Mesenchymal stem cell (in vitro differentiated cells and primary cell): ENCODE data around the gene FHIT.

Experiments
- DNase-seq: peaks from one replicate; pipeline ENCODE4 v3.0.0-alpha.2; 2013
- H2AFZ ChIP-seq: one replicate; pipeline ENCODE4 v1.6.1; 2013; ENCODE audit warnings: low read depth, mild to moderate bottlenecking, control low read depth, inconsistent platforms, low read length, moderate library complexity
- H2AK5ac ChIP-seq: 2 replicates; pipeline ENCODE4 v1.6.1; 2013; ENCODE audit warnings: low read length, moderate library complexity, mild to moderate bottlenecking, inconsistent platforms; ENCODE audit not compliant: severe bottlenecking
- H2BK120ac ChIP-seq: one replicate; pipeline ENCODE4 v1.6.1; 2013; ENCODE audit warnings: low read depth, mild to moderate bottlenecking, inconsistent platforms, low read length, moderate library complexity
- H2BK12ac ChIP-seq, 2 experiments: one replicate each; pipeline ENCODE4 v1.6.1; 2013; ENCODE audit warnings: inconsistent platforms in 2 of 2, low read length in 2 of 2, mild to moderate bottlenecking in 2 of 2, moderate library complexity in 2 of 2, control low read depth in 1 of 2
- H2BK15ac ChIP-seq: one replicate; pipeline ENCODE4 v1.6.1; 2013; ENCODE audit warnings: mild to moderate bottlenecking, low read depth, inconsistent platforms; ENCODE audit not compliant: poor library complexity, severe bottlenecking
- H2BK5ac ChIP-seq: 2 replicates; pipeline ENCODE4 v1.6.1; 2013; ENCODE audit warnings: low read depth, mild to moderate bottlenecking, low read length, control low read depth, inconsistent platforms; ENCODE audit not compliant: poor library complexity, severe bottlenecking
- H3K14ac ChIP-seq, 2 experiments: one replicate each; pipeline ENCODE4 v1.6.1; 2013; ENCODE audit warnings: inconsistent platforms in 2 of 2, low read length in 2 of 2, control low read depth in 1 of 2, mild to moderate bottlenecking in 1 of 2, moderate library complexity in 1 of 2
- H3K18ac ChIP-seq, 2 experiments: one replicate each; pipeline ENCODE4 v1.6.1; 2013; ENCODE audit warnings: inconsistent platforms in 2 of 2, low read length in 2 of 2, control low read depth in 1 of 2, low read depth in 1 of 2, mild to moderate bottlenecking in 1 of 2
- H3K23ac ChIP-seq, 2 experiments: one replicate each; pipeline ENCODE4 v1.6.1; 2013; ENCODE audit warnings: inconsistent platforms in 2 of 2, low read length in 2 of 2, mild to moderate bottlenecking in 2 of 2, moderate library complexity in 2 of 2, control low read depth in 1 of 2
- H3K27ac ChIP-seq: 2 replicates; pipeline ENCODE4 v1.5.1; 2013; ENCODE audit warnings: mild to moderate bottlenecking, moderate library complexity, low read length, control low read depth, inconsistent platforms; ENCODE audit not compliant: poor library complexity, severe bottlenecking
- H3K27me3 ChIP-seq, 2 experiments: 2 replicates each; pipeline versions ENCODE4 v1.6.1 to v1.7.0; 2013; ENCODE audit warnings: low read length in 2 of 2, mild to moderate bottlenecking in 2 of 2, moderate library complexity in 2 of 2, control low read depth in 1 of 2, inconsistent platforms in 1 of 2; ENCODE audit not compliant: control insufficient read depth in 1 of 2, insufficient read depth in 1 of 2
- H3K36me3 ChIP-seq, 2 experiments: 2 replicates each; pipeline versions ENCODE4 v1.6.1 to v1.7.0; 2013; ENCODE audit warnings: low read length in 2 of 2, control low read depth in 1 of 2, inconsistent platforms in 1 of 2, low read depth in 1 of 2, mild to moderate bottlenecking in 1 of 2; ENCODE audit not compliant: insufficient read depth in 2 of 2, control insufficient read depth in 1 of 2
- H3K4ac ChIP-seq, 2 experiments: one replicate each; pipeline ENCODE4 v1.6.1; 2013; ENCODE audit warnings: inconsistent platforms in 2 of 2, low read length in 2 of 2, mild to moderate bottlenecking in 2 of 2, moderate library complexity in 2 of 2, control low read depth in 1 of 2, low read depth in 1 of 2
- H3K4me1 ChIP-seq: 2 replicates; pipeline ENCODE4 v1.6.1; 2013; ENCODE audit warnings: low read depth, low read length, control low read depth; ENCODE audit not compliant: control insufficient read depth, insufficient read depth
- H3K4me2 ChIP-seq: 2 replicates; pipeline ENCODE4 v1.6.1; 2013; ENCODE audit warnings: low read length, mild to moderate bottlenecking, inconsistent platforms; ENCODE audit not compliant: poor library complexity, severe bottlenecking
- H3K4me3 ChIP-seq, 2 experiments: 2 replicates each; pipeline versions ENCODE4 v1.5.1 to v1.7.0; 2013; ENCODE audit warnings: low read length in 2 of 2, mild to moderate bottlenecking in 2 of 2, control low read depth in 1 of 2, low read depth in 1 of 2; ENCODE audit not compliant: insufficient read depth in 1 of 2
- H3K79me1 ChIP-seq: replicated peaks from 2 replicates; pipeline ENCODE4 v1.6.1; 2013; ENCODE audit warnings: mild to moderate bottlenecking, control low read depth, low read length, inconsistent platforms; ENCODE audit not compliant: poor library complexity, severe bottlenecking
- H3K9ac ChIP-seq: 2 replicates; pipeline ENCODE4 v1.7.0; 2013; ENCODE audit warnings: mild to moderate bottlenecking, low read length, moderate library complexity
- H3K9me3 ChIP-seq: 2 replicates; pipeline ENCODE4 v1.7.0; 2013; ENCODE audit warnings: mild to moderate bottlenecking, low read length; ENCODE audit not compliant: control insufficient read depth
- H4K8ac ChIP-seq: one replicate; pipeline ENCODE4 v1.6.1; 2013; ENCODE audit warnings: inconsistent platforms, mild to moderate bottlenecking, low read length, moderate library complexity
- H4K91ac ChIP-seq: one replicate; pipeline ENCODE4 v1.6.1; 2013; ENCODE audit warnings: mild to moderate bottlenecking, low read length, inconsistent platforms
- WGBS: methylation state at CpG from one replicate; pipeline ENCODE4 v1.1.7; 2013; ENCODE audit warnings: mixed read lengths; 5-methylcytosine and 5-hydroxymethylcytosine counted together

FHIT gene

DNA sequence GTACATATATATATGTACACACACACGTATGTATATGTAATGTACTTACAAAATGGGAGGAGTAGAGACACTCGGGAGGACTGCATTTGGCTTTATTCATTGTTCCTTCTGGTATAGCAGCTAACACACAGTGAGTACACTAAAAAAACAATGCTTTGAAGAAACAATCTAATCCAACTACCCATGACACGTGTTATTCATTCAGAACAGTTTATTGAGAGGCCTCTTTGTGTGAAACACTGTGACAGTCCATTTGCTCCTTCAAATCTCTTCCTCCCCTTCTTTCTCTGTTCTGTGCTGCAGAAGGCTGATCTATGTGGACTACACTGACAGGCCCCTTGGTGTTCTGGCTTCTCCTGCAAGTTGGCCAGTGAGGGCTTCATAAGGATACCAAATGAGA lies 1125.6 kb downstream of the FHIT start:
- no peak overlapping the region for H3K4me2 ChIP-seq
- no peak overlapping the region for H3K14ac ChIP-seq
- no peak overlapping the region for H3K4ac ChIP-seq
- DNase-seq = no peak
- no peak overlapping the region for H4K8ac ChIP-seq
- H3K4me3 ChIP-seq = no peak overlapping the region
- no peaks in the 10 kb centered on the region for H3K4me1 ChIP-seq
- no peaks in the 10 kb centered on the region for H3K79me1 ChIP-seq
- H3K36me3 ChIP-seq = no peaks in the 10 kb centered on the region
- no peak overlapping the region for H3K27ac ChIP-seq
- H3K18ac ChIP-seq = no peak overlapping the region
- no peak overlapping the region for H2BK12ac ChIP-seq
- no peak overlapping the region for H2BK5ac ChIP-seq
- no peaks in the 10 kb centered on the region for H3K9me3 ChIP-seq
- no peaks in the 10 kb centered on the region for H3K27me3 ChIP-seq
- H2BK120ac ChIP-seq = no peak overlapping the region
- H2BK15ac ChIP-seq = no peak overlapping the region
- WGBS = 70% methylated on average over 2 of the region's 3 CpGs
- no peak overlapping the region for H2AK5ac ChIP-seq
- H3K9ac ChIP-seq = no peak overlapping the region
- H2AFZ ChIP-seq = no peak overlapping the region
- H4K91ac ChIP-seq = no peak overlapping the region
- no peak overlapping the region for H3K23ac ChIP-seq

GRCh38 chr3:60120245-60120644 lies 1131.0 kb downstream of the FHIT start:
- no peaks in the 10 kb centered on the region for H3K36me3 ChIP-seq
- H3K4me1 ChIP-seq = no peaks in the 10 kb centered on the region
- H3K18ac ChIP-seq = no peak overlapping the region
- H3K4ac ChIP-seq = no peak overlapping the region
- no peaks in the 10 kb centered on the region for H3K79me1 ChIP-seq
- H3K14ac ChIP-seq = no peak overlapping the region
- H2BK15ac ChIP-seq = no peak overlapping the region
- H2AK5ac ChIP-seq = no peak overlapping the region
- H3K27me3 ChIP-seq = no peaks in the 10 kb centered on the region
- no CpG with 5 or more reads among the region's 3 CpGs for WGBS
- H3K9ac ChIP-seq = no peak overlapping the region
- H4K91ac ChIP-seq = no peak overlapping the region
- H3K4me3 ChIP-seq = no peak overlapping the region
- no peak overlapping the region for H2BK5ac ChIP-seq
- no peaks in the 10 kb centered on the region for H3K9me3 ChIP-seq
- H2AFZ ChIP-seq = no peak overlapping the region
- H2BK120ac ChIP-seq = no peak overlapping the region
- no peak overlapping the region for H3K23ac ChIP-seq
- H3K27ac ChIP-seq = no peak overlapping the region
- no peak overlapping the region for H2BK12ac ChIP-seq
- no peak overlapping the region for H4K8ac ChIP-seq
- no peak overlapping the region for H3K4me2 ChIP-seq
- DNase-seq = no peak

DNA sequence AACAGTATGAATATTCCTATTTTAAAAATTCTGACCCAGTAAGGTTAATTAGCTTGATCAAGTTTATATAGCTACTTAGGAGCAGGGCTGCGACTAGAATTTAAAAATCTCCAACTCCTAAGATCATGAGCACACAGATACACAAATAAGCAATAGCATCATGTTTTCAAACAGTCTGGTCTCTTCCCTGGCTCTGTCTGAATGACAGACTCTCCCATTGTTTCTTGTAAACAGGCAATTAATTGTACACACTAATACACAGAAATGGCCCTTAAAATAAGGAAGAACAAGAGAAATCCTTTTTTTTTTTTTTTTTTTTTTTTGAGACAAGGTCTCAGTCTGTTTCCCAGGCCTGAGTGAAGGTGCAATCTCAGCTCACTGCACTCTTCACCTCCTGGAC lies 1137.1 kb downstream of the FHIT start:
- no peaks in the 10 kb centered on the region for H3K9me3 ChIP-seq
- no peak for DNase-seq
- H3K23ac ChIP-seq = no peak overlapping the region
- no peak overlapping the region for H2BK15ac ChIP-seq
- H4K8ac ChIP-seq = no peak overlapping the region
- H2BK5ac ChIP-seq = no peak overlapping the region
- no peak overlapping the region for H3K9ac ChIP-seq
- no peak overlapping the region for H2AFZ ChIP-seq
- no peak overlapping the region for H3K4me3 ChIP-seq
- H3K79me1 ChIP-seq = no peaks in the 10 kb centered on the region
- H2BK120ac ChIP-seq = no peak overlapping the region
- H2AK5ac ChIP-seq = no peak overlapping the region
- no peak overlapping the region for H3K27ac ChIP-seq
- no peak overlapping the region for H4K91ac ChIP-seq
- no peak overlapping the region for H3K4ac ChIP-seq
- no peaks in the 10 kb centered on the region for H3K4me1 ChIP-seq
- H3K4me2 ChIP-seq = no peak overlapping the region
- H3K18ac ChIP-seq = no peak overlapping the region
- WGBS = 100% methylated on average over 1 of the region's 1 CpG
- H3K36me3 ChIP-seq = no peaks in the 10 kb centered on the region
- H3K27me3 ChIP-seq = no peaks in the 10 kb centered on the region
- no peak overlapping the region for H3K14ac ChIP-seq
- no peak overlapping the region for H2BK12ac ChIP-seq

GRCh38 chr3:60107275-60107674 lies 1144.0 kb downstream of the FHIT start:
- WGBS = 69% methylated on average over 2 of the region's 2 CpGs
- H2AFZ ChIP-seq = no peak overlapping the region

More at GRCh38 chr3:60107275-60107674, 1144.0 kb downstream of the FHIT start:
- H2BK15ac ChIP-seq = no peak overlapping the region
- H4K91ac ChIP-seq = no peak overlapping the region
- no peak for DNase-seq
- H3K79me1 ChIP-seq = no peaks in the 10 kb centered on the region
- no peak overlapping the region for H2BK120ac ChIP-seq
- no peak overlapping the region for H2BK12ac ChIP-seq
- H2BK5ac ChIP-seq = no peak overlapping the region
- H3K27ac ChIP-seq = no peak overlapping the region
- H3K4me3 ChIP-seq = no peak overlapping the region
- H3K9ac ChIP-seq = no peak overlapping the region
- H3K27me3 ChIP-seq = no peaks in the 10 kb centered on the region
- H3K23ac ChIP-seq = no peak overlapping the region
- H3K36me3 ChIP-seq = no peaks in the 10 kb centered on the region
- no peak overlapping the region for H2AK5ac ChIP-seq
- H3K4ac ChIP-seq = no peak overlapping the region
- no peak overlapping the region for H3K14ac ChIP-seq
- no peak overlapping the region for H4K8ac ChIP-seq
- H3K18ac ChIP-seq = no peak overlapping the region
- H3K9me3 ChIP-seq = no peaks in the 10 kb centered on the region
- H3K4me2 ChIP-seq = no peak overlapping the region
- H3K4me1 ChIP-seq = no peaks in the 10 kb centered on the region
